NCI-H345 treated with DMSO at 0.1 percent for 48 hours (cell line): ENCODE measurements around the gene PCDHGA10.
"Not testable (repeated sequence)": the region's sequence is repeated elsewhere in the genome, so short reads cannot be mapped to it uniquely, and the experiment has no call there.

ENCODE experiments used
- DNase-seq: peaks from one replicate; lab custom pipeline; 2025; ENCODE audit not compliant: unreplicated experiment; lab: John Stamatoyannopoulos, UW

PCDHGA10 gene

DNA sequence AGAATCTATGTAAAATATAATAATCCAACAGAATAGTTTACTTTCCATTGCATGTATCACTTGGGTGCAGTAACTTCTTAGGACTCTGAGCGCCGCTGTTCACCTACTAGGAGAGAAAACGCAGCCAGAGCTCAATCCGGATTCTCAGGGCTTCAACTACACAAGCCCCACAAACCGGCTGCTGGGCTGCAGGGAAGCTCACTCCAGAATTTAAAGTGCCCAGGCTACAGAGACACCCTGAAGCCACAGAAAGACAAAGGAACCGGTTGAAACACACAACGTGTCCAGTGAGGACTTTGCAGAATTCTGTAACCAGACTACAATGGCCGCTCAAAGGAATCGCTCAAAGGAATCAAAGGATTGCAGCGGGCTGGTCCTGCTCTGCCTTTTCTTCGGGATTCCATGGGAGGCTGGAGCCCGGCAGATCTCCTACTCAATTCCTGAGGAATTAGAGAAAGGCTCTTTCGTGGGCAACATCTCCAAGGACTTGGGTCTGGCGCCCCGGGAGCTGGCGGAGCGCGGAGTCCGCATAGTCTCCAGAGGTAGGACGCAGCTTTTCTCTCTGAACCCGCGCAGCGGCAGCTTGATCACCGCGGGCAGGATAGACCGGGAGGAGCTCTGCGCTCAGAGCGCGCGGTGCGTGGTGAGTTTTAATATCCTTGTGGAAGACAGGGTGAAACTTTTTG, at the start of gene PCDHGA10:
Gene PCDHGA10, plus strand, starts transcription at position 134 of the 686 bp plus-strand sequence. Its CDS starts 189 bp downstream, at position 323.
- no peak for DNase-seq

DNA sequence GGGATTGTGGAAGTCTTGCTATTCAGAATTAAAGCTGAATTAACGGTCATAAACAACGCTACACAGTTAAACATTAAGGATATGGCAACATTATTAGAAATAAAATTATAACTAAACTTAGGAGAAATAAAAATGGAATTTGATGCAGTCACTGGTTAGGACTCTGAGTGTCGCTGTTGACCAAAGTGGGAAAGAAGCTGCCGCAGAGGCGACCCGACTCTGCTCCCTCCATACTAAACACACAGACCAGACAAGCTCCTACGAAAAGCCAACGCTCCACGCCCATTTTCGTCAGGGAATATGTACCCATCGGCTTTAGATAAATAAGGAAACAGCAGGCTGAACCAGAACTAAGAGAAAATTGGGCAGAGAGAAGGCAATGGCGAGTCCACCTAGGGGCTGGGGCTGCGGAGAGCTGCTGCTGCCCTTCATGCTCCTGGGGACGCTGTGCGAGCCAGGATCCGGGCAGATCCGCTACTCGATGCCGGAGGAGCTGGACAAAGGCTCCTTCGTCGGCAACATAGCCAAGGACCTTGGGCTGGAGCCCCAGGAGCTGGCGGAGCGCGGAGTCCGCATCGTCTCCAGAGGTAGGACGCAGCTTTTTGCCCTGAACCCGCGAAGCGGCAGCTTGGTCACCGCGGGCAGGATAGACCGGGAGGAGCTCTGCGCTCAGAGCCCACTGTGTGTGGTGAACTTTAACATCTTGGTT, 48.7 kb upstream of the PCDHGA10 start, which contains the start of gene PCDHGA5:
Gene PCDHGA5, plus strand, starts transcription at position 211 of the 709 bp plus-strand sequence. Its CDS starts 169 bp downstream, at position 380.
- no peak for DNase-seq

DNA sequence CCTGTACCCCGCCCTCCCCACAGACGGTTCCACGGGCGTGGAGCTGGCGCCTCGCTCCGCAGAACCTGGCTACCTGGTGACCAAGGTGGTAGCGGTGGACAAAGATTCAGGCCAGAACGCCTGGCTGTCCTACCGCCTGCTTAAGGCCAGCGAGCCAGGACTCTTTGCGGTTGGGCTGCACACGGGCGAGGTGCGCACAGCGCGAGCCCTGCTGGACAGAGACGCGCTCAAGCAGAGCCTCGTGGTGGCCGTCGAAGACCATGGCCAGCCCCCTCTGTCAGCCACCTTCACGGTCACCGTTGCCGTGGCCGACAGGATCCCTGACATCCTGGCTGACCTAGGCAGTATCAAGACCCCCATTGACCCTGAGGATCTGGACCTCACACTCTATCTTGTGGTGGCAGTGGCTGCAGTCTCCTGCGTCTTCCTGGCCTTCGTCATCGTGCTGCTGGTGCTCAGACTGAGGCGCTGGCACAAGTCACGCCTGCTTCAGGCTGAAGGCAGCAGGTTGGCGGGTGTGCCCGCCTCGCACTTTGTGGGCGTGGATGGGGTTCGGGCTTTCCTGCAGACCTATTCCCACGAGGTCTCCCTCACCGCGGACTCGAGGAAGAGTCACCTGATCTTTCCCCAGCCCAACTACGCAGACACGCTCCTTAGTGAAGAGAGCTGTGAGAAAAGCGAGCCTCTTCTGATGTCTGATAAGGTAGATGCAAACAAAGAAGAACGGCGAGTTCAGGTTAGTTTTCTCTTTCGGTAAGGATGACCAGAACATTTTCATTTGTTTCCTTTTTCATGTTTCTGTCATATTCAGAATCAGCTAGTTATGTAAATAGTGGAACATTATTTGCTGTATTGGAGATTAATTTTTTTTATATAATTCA, 46.5 kb upstream of the PCDHGA10 start:
- no peak for DNase-seq

DNA sequence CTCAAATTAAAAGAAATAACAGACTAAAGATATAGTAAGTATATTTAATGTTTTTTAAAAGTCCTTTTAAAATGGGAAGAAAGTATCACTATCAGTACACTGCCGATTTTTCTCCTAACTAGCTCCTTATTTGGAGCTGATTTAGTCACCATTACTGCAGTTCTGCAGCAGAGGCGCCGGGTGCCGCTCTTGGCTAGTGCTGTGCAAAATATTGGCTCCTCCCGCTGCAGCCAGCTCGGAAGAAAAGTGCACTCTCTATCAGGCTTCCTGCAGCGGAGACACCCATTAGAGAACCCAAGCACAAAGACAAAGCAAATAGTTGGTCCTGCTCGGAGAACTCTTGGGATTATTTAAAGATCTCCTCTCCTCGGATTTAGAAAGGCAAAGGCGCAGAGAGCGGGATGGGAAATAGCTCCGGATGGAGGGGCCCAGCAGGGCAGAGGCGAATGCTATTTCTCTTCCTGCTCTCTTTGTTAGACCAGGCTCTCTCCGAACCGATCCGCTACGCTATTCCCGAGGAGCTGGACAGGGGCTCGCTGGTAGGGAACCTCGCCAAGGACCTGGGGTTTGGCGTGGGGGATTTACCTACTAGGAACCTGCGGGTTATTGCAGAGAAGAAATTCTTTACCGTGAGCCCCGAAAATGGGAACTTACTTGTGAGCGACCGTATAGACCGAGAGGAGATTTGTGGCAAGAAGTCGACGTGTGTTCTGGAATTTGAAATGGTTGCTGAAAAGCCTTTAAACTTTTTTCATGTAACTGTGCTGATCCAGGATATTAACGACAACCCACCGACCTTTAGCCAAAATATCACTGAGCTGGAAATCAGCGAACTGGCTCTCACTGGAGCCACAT, 42.6 kb upstream of the PCDHGA10 start, which contains the start of gene PCDHGB3:
Gene PCDHGB3, plus strand, starts transcription at position 249 of the 855 bp plus-strand sequence. Its CDS starts 153 bp downstream, at position 402.
- no peak for DNase-seq

DNA sequence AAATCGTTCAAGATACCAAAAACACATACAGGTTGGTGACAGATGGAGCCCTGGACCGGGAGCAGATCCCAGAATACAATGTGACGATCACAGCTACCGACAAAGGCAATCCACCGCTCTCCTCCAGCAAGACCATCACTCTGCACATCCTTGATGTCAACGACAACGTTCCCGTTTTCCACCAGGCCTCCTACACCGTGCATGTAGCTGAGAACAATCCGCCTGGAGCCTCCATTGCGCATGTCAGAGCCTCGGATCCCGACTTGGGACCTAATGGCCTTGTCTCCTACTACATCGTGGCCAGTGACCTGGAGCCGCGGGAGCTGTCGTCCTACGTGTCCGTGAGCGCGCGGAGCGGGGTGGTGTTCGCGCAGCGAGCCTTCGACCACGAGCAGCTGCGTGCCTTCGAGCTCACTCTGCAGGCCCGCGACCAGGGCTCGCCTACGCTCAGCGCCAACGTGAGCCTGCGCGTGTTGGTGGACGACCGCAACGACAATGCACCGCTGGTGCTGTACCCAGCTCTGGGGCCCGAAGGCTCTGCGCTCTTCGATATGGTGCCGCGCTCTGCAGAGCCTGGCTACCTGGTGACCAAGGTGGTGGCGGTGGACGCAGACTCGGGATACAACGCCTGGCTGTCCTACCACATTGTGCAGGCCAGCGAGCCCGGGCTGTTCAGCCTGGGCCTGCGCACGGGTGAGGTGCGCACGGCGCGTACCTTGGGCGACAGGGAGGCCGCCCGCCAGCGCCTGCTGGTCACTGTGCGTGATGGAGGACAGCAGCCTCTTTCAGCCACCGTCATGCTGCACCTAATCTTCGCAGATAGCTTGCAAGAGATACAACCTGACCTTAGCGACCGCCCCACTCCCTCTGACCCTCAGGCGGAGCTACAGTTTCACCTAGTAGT, 41.0 kb upstream of the PCDHGA10 start:
- no peak for DNase-seq

DNA sequence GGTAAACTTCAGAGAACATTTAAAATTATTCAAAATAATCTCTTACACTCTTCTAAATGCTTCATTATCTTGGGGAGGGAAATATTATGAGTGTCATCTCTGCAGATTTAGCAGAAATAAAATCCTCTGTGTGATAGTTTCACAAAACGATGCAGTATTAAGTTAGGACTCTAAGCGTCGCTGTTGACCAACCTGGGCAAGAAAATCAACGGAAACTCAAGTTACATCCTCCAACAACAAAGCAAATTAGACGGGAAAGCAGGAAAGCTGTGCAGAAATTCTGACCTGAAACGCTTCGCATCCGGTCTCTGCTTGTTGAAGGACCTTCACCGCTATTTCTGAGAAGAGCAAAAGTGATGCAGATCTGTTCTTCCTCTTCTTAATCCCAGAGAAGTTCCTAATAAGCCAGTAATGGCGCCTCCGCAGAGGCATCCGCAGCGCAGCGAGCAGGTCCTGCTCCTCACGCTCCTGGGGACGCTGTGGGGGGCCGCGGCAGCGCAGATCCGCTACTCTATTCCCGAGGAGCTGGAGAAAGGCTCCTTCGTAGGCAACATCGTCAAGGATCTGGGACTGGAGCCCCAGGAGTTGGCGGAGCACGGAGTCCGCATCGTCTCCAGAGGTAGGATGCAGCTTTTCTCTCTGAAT, 39.0 kb upstream of the PCDHGA10 start, which contains the start of gene PCDHGA6:
Gene PCDHGA6, plus strand, starts transcription at position 219 of the 645 bp plus-strand sequence. Its CDS starts 193 bp downstream, at position 412.
- no peak for DNase-seq

DNA sequence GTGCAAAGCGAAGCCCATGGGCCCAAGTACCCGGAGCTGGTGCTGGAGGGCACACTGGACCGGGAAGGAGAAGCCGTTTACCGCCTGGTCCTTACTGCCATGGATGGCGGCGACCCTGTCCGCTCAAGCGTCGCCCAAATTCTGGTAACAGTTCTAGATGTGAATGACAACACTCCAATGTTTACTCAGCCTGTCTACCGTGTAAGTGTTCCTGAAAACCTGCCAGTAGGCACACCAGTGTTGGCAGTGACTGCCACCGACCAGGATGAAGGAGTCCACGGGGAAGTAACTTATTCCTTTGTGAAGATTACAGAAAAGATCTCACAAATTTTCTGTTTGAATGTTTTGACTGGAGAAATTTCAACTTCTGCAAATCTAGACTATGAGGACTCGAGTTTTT, 38.2 kb upstream of the PCDHGA10 start:
- DNase-seq: no peak

DNA sequence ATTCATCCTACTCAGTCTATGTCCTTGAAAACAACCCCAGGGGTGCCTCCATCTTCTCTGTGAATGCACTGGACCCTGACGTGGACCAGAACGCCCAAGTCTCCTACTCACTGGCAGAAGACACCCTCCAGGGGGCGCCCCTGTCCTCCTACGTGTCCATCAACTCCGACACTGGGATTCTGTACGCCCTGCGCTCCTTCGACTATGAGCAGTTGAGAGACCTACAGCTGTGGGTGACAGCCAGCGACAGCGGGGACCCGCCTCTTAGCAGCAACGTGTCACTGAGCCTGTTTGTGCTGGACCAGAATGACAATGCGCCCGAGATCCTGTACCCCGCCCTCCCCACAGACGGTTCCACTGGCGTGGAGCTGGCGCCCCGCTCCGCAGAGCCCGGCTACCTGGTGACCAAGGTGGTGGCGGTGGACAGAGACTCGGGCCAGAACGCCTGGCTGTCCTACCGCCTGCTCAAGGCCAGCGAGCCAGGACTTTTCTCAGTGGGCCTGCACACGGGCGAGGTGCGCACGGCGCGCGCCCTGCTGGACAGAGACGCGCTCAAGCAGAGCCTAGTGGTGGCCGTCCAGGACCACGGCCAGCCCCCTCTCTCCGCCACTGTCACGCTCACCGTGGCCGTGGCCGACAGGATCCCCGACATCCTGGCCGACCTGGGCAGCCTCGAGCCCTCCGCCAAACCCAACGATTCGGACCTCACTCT, 37.2 kb upstream of the PCDHGA10 start:
- DNase-seq: not testable (repeated sequence)

DNA sequence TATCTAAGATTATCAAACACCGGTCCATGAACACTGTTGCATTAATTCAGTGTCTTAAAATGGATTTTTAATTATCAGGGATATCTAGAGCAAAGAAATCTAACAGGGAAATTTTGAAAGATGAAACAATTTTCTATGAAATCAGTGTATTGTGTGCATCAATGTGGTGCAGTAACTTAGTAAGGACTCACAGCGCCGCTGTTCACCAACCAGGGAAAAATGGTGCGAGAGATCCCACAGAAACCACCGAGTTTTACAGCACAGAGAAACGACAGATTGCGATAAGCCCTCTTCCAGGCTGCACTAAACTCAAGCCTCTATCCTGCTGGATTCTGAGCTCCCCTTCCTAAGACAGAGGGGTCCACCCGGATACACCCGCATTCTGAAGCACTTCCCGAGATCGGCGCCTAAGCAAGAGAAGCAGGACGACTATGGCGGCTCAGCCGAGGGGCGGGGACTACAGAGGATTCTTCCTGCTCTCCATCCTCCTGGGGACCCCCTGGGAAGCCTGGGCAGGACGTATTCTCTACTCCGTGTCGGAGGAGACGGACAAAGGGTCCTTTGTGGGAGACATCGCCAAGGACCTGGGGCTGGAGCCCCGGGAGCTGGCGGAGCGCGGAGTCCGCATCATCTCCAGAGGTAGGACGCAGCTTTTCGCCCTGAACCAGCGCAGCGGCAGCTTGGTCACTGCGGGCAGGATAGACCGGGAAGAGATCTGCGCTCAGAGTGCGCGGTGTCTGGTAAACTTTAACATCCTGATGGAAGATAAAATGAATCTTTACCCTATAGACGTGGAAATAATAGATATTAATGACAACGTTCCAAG, 30.1 kb upstream of the PCDHGA10 start, which contains the start of gene PCDHGA7:
Gene PCDHGA7, plus strand, starts transcription at position 274 of the 826 bp plus-strand sequence. Its CDS starts 158 bp downstream, at position 432.
- DNase-seq: no peak

DNA sequence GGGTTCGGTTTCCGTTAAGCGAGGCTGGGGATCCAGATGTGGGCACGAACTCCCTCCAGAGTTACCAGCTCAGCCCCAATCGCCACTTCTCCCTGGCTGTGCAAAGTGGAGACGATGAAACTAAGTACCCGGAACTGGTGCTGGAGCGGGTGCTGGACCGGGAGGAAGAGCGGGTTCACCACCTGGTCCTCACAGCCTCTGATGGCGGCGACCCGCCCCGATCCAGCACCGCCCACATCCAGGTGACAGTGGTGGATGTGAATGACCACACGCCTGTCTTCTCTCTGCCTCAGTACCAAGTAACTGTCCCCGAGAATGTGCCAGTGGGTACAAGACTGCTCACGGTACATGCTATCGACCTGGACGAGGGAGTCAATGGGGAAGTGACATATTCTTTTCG, 29.4 kb upstream of the PCDHGA10 start:
- DNase-seq: no peak

DNA sequence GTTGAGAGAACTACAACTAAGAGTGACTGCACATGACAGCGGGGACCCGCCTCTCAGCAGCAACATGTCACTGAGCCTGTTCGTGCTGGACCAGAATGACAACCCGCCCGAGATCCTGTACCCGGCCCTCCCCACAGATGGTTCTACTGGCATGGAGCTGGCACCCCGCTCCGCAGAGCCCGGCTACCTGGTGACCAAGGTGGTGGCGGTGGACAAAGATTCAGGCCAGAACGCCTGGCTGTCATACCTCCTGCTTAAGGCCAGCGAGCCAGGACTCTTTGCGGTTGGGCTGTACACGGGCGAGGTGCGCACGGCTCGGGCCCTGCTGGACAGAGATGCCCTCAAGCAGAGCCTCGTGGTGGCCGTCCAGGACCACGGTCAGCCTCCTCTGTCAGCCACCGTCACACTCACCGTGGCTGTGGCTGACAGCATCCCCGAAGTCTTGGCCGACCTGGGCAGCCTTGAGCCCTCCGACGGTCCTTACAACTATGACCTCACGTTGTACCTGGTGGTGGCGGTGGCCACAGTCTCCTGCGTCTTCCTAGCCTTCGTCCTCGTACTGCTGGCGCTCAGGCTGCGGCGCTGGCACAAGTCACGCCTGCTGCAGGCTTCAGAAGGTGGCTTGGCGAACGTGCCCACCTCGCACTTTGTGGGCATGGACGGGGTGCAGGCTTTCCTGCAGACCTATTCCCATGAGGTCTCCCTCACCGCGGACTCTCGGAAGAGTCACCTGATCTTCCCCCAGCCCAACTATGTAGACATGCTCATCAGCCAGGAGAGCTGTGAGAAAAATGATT, 28.1 kb upstream of the PCDHGA10 start:
- no peak for DNase-seq

DNA sequence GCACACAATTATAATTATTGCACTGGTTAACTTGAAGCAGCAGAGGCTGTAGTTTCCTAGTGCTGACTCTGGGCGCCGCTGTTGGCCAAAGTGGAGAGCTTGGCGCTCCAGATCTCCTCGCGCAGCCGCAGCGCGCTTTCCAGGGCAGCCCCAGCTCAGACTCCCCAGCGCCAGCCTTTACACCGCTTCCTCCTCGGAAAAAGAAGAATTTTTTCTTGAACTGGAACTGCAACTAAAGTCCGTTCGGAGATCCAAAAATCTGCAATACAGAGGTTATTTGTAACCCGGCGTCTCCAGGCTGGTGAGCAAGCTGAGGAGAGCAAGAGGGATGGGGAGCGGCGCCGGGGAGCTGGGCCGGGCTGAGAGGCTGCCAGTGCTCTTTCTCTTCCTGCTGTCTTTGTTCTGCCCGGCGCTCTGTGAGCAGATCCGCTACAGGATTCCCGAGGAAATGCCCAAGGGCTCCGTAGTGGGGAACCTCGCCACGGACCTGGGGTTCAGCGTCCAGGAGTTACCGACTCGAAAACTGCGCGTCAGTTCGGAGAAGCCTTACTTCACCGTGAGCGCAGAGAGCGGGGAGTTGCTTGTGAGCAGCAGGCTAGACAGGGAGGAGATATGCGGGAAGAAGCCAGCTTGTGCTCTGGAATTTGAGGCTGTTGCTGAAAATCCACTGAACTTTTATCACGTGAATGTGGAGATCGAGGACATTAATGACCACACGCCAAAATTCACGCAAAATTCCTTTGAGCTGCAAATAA, 25.1 kb upstream of the PCDHGA10 start, which contains the start of gene PCDHGB4:
Gene PCDHGB4, plus strand, starts transcription at position 142 of the 755 bp plus-strand sequence. Its CDS starts 187 bp downstream, at position 329.
- DNase-seq: not testable (repeated sequence)

DNA sequence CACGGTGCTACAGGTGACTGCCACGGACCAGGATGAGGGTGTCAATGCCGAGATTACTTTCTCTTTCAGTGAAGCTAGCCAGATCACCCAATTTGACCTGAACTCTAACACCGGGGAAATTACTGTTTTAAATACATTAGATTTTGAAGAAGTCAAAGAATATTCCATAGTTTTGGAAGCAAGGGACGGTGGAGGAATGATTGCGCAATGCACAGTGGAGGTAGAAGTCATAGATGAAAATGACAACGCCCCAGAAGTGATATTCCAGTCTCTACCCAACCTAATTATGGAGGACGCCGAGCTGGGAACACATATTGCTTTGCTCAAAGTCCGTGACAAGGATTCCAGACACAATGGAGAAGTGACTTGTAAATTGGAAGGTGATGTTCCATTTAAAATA, 24.1 kb upstream of the PCDHGA10 start:
- no peak for DNase-seq

DNA sequence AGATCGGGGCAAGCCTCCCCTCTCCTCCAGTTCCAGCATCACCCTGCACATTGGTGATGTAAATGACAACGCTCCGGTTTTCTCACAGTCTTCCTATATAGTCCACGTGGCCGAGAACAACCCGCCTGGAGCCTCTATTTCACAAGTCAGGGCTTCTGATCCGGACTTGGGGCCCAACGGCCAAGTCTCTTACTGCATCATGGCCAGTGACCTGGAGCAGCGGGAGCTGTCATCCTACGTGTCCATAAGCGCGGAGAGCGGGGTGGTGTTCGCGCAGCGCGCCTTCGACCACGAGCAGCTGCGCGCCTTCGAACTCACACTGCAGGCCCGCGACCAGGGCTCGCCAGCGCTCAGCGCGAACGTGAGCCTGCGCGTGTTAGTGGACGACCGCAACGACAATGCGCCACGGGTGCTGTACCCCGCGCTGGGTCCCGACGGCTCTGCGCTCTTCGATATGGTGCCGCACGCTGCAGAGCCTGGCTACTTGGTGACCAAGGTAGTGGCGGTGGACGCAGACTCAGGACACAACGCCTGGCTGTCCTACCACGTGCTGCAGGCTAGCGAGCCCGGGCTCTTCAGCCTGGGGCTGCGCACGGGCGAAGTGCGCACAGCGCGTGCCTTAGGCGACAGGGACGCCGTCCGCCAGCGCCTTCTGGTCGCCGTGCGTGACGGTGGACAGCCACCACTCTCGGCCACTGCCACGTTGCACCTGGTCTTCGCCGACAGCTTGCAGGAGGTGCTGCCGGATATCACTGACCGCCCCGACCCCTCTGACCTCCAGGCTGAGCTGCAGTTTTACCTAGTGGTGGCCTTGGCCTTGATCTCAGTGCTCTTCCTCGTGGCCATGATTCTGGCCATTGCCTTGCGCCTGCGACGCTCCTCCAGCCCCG, 23.4 kb upstream of the PCDHGA10 start:
- no peak for DNase-seq
